Muscle layer of duodenum (tissue), 2 donors: ENCODE measurements around the gene ESYT1.

Experiments
- H3K27ac ChIP-seq: one replicate; pipeline ENCODE4 v1.7.0; 2013; ENCODE audit warnings: mild to moderate bottlenecking, low read length
- H3K27me3 ChIP-seq: one replicate; pipeline ENCODE4 v1.7.0; 2013; ENCODE audit warnings: low read depth, mild to moderate bottlenecking, control low read depth, low read length
- H3K36me3 ChIP-seq, 2 donors: one replicate each; pipeline ENCODE4 v1.7.0; 2013; ENCODE audit warnings: low read length in 2 of 2, control low read depth in 1 of 2, mild to moderate bottlenecking in 1 of 2; ENCODE audit not compliant: insufficient read depth in 2 of 2, control insufficient read depth in 1 of 2
- H3K4me1 ChIP-seq, 2 donors: one replicate each; pipeline ENCODE4 v1.7.0; 2013; ENCODE audit warnings: low read length in 2 of 2, mild to moderate bottlenecking in 2 of 2, control low read depth in 1 of 2, moderate library complexity in 1 of 2; ENCODE audit not compliant: insufficient read depth in 2 of 2, control insufficient read depth in 1 of 2
- H3K4me3 ChIP-seq, 2 donors: one replicate each; pipeline ENCODE4 v1.7.0; 2013; ENCODE audit warnings: low read length in 2 of 2, low read depth in 1 of 2, mild to moderate bottlenecking in 1 of 2
- H3K9me3 ChIP-seq, 2 donors: one replicate each; pipeline ENCODE4 v1.7.0; 2013; ENCODE audit warnings: low read length in 2 of 2, control low read depth in 1 of 2, mild to moderate bottlenecking in 1 of 2; ENCODE audit not compliant: control insufficient read depth in 1 of 2
- donor health status: healthy.

ESYT1 gene

GRCh38 chr12:56127888-56128669, at the start of gene ESYT1:
ESYT1 (plus strand) TSS chr12:56128267; CDS start chr12:56128320, 53 bp downstream.
- Histone ChIP-seq H3K27ac (peak within 1 kb of the TSS; percentile 94), H3K4me3 (peak within 1 kb of the TSS; percentile 92 to 94), H3K36me3 (peaks cover 19 to 29% of the 10 kb centered on the region in 2 donors), H3K27me3 (no peaks in the 10 kb centered on the region), H3K4me1 (peaks cover 18 to 42% of the 10 kb centered on the region in 2 donors), H3K9me3 (no peaks in the 10 kb centered on the region)

- no peaks in the 10 kb centered on the region for H3K36me3 ChIP-seq
- H3K27me3 ChIP-seq = no peaks in the 10 kb centered on the region
- H3K9me3 ChIP-seq = no peaks in the 10 kb centered on the region
- H3K4me1 ChIP-seq = peaks cover 0 to 22% of the 10 kb centered on the region in 2 donors
- peak overlapping the region in 1 of 2 donors; percentile 65 for H3K4me3 ChIP-seq
- H3K27ac ChIP-seq = peak overlapping the region; percentile 71
Observed at GRCh38 chr12:56078427-56078826, 49.6 kb upstream of the ESYT1 start.

GRCh38 chr12:56078931-56079722, 48.9 kb upstream of the ESYT1 start:
- Histone ChIP-seq H3K9me3 (no peaks in the 10 kb centered on the region), H3K4me3 (peak overlapping the region; percentile 65 to 76), H3K4me1 (peaks cover 0 to 22% of the 10 kb centered on the region in 2 donors), H3K27ac (peak overlapping the region; percentile 71), H3K27me3 (no peaks in the 10 kb centered on the region), H3K36me3 (no peaks in the 10 kb centered on the region)

- Histone ChIP-seq H3K9me3 (no peaks in the 10 kb centered on the region), H3K4me1 (peaks cover 0 to 22% of the 10 kb centered on the region in 2 donors), H3K4me3 (peak within 1 kb of the TSS; percentile 65 to 76), H3K36me3 (no peaks in the 10 kb centered on the region), H3K27ac (peak within 1 kb of the TSS; percentile 82), H3K27me3 (no peaks in the 10 kb centered on the region)
Observed at GRCh38 chr12:56079723-56080555, 48.1 kb upstream of the ESYT1 start, which contains the start of gene ERBB3. ERBB3 (plus strand) TSS chr12:56080165; CDS start chr12:56080301, 136 bp downstream.

- Histone ChIP-seq H3K27me3 (no peaks in the 10 kb centered on the region), H3K4me3 (peak overlapping the region; percentile 65 to 76), H3K4me1 (peaks cover 0 to 22% of the 10 kb centered on the region in 2 donors), H3K36me3 (no peaks in the 10 kb centered on the region), H3K9me3 (no peaks in the 10 kb centered on the region), H3K27ac (peak overlapping the region; percentile 82)
Observed at GRCh38 chr12:56080556-56081138, 47.4 kb upstream of the ESYT1 start.

- peak overlapping the region; percentile 82 for H3K27ac ChIP-seq
- no peaks in the 10 kb centered on the region for H3K36me3 ChIP-seq
- H3K4me3 ChIP-seq = peak overlapping the region; percentile 65 to 76
- H3K27me3 ChIP-seq = no peaks in the 10 kb centered on the region
- H3K4me1 ChIP-seq = peaks cover 0 to 22% of the 10 kb centered on the region in 2 donors
- H3K9me3 ChIP-seq = no peaks in the 10 kb centered on the region
Observed at GRCh38 chr12:56081393-56082347, 46.4 kb upstream of the ESYT1 start.

GRCh38 chr12:56082382-56082781, 45.7 kb upstream of the ESYT1 start:
- Histone ChIP-seq H3K27ac (peak overlapping the region; percentile 82), H3K4me3 (peak overlapping the region in 1 of 2 donors; percentile 65), H3K27me3 (no peaks in the 10 kb centered on the region), H3K4me1 (peaks cover 0 to 22% of the 10 kb centered on the region in 2 donors), H3K9me3 (no peaks in the 10 kb centered on the region), H3K36me3 (no peaks in the 10 kb centered on the region)

GRCh38 chr12:56082967-56083366, 45.1 kb upstream of the ESYT1 start:
- Histone ChIP-seq H3K4me1 (peaks cover 0 to 22% of the 10 kb centered on the region in 2 donors), H3K4me3 (no peak overlapping the region), H3K27me3 (no peaks in the 10 kb centered on the region), H3K36me3 (no peaks in the 10 kb centered on the region), H3K9me3 (no peaks in the 10 kb centered on the region), H3K27ac (peak overlapping the region; percentile 82)

- no peaks in the 10 kb centered on the region for H3K27me3 ChIP-seq
- H3K9me3 ChIP-seq = no peaks in the 10 kb centered on the region
- H3K36me3 ChIP-seq = no peaks in the 10 kb centered on the region
- H3K4me3 ChIP-seq = no peak overlapping the region
- no peak overlapping the region for H3K27ac ChIP-seq
- H3K4me1 ChIP-seq = peaks cover 0 to 8% of the 10 kb centered on the region in 2 donors
Observed at GRCh38 chr12:56084958-56085543, 43.0 kb upstream of the ESYT1 start.
